Dedifferentiated amniotic fluid mesenchymal stem cell (primary cell): ENCODE measurements around the gene RALGPS1.
"Not testable (repeated sequence)": the region's sequence is repeated elsewhere in the genome, so short reads cannot be mapped to it uniquely, and the experiment has no call there.

Experiments
- DNase-seq: peaks from one replicate; pipeline ENCODE4 v3.0.0-alpha.2; 2016; ENCODE audit errors: extremely low spot score

RALGPS1 gene

GRCh38 chr9:127137640-127138360 is 223.2 kb downstream of the RALGPS1 start:
- DNase-seq: no peak

GRCh38 chr9:127138444-127138843 is 223.9 kb downstream of the RALGPS1 start:
- DNase-seq: no peak

- no peak for DNase-seq
Observed at GRCh38 chr9:127139071-127139731, 224.6 kb downstream of the RALGPS1 start.

GRCh38 chr9:127139775-127140174 is 225.2 kb downstream of the RALGPS1 start:
- no peak for DNase-seq

- no peak for DNase-seq
Observed at GRCh38 chr9:127140181-127140580, 225.6 kb downstream of the RALGPS1 start.

- no peak for DNase-seq
Observed at GRCh38 chr9:127140842-127141675, 226.5 kb downstream of the RALGPS1 start.

- DNase-seq: no peak
Observed at GRCh38 chr9:127142291-127142690, 227.7 kb downstream of the RALGPS1 start.

- no peak for DNase-seq
Observed at GRCh38 chr9:127142931-127143464, 228.4 kb downstream of the RALGPS1 start.

- DNase-seq: no peak
Observed at GRCh38 chr9:127143920-127144465, 229.4 kb downstream of the RALGPS1 start.

GRCh38 chr9:127144670-127145445 is 230.3 kb downstream of the RALGPS1 start:
- DNase-seq: no peak

GRCh38 chr9:127146841-127147240 is 232.3 kb downstream of the RALGPS1 start:
- not testable (repeated sequence) for DNase-seq

GRCh38 chr9:127147251-127147650 is 232.7 kb downstream of the RALGPS1 start:
- DNase-seq: no peak

- no peak for DNase-seq
Observed at GRCh38 chr9:127148014-127148413, 233.4 kb downstream of the RALGPS1 start.

GRCh38 chr9:127149010-127149409 is 234.4 kb downstream of the RALGPS1 start:
- no peak for DNase-seq

- DNase-seq: no peak
Observed at GRCh38 chr9:127149463-127150390, 235.1 kb downstream of the RALGPS1 start.

GRCh38 chr9:127153501-127153900 is 238.9 kb downstream of the RALGPS1 start:
- DNase-seq: no peak

- DNase-seq: no peak
Observed at GRCh38 chr9:127154003-127154389, 239.4 kb downstream of the RALGPS1 start.

- DNase-seq: peak; percentile 69
Observed at GRCh38 chr9:127154390-127155191, 240.0 kb downstream of the RALGPS1 start.

GRCh38 chr9:127155314-127155960 is 240.9 kb downstream of the RALGPS1 start:
- DNase-seq: no peak
